HFFc6 (cell line): Measurements from ENCODE around the gene MYRF. TPM values are rescaled to one million over a fixed set of nuclear protein-coding genes. Genes with fewer than 3 reads are reported as not detected.

Source experiments
- DNase-seq: peaks from one replicate; pipeline ENCODE4 v3.0.0-alpha.2; 2018
- H3K27ac Mint-ChIP-seq: 2 replicates; pipeline ENCODE4 v1.8.0; 2020; ENCODE audit warnings: mild to moderate bottlenecking, mixed read lengths
- H3K27me3 Mint-ChIP-seq: 2 replicates; pipeline ENCODE4 v1.8.0; 2021; ENCODE audit warnings: mild to moderate bottlenecking, moderate library complexity, mixed read lengths; ENCODE audit not compliant: insufficient read depth
- H3K36me3 Mint-ChIP-seq: 2 replicates; pipeline ENCODE4 v1.8.0; 2021; ENCODE audit warnings: low read depth, mixed read lengths
- H3K4me1 Mint-ChIP-seq: 2 replicates; pipeline ENCODE4 v1.8.0; 2020; ENCODE audit warnings: low read depth, mixed read lengths
- H3K4me3 Mint-ChIP-seq: 2 replicates; pipeline ENCODE4 v1.8.0; 2020; ENCODE audit warnings: mild to moderate bottlenecking, moderate library complexity, mixed read lengths
- H3K9me3 Mint-ChIP-seq: 2 replicates; pipeline ENCODE4 v1.8.0; 2020; ENCODE audit warnings: mild to moderate bottlenecking, mixed read lengths
- CTCF ChIP-seq: fragments of 200-600 bp; sonication (generic); IDR thresholded peaks from 2 replicates; pipeline ENCODE4 v1.5.0; 2021; ENCODE audit warnings: antibody characterized with exemption, mild to moderate bottlenecking
- total RNA-seq, 6 experiments: library from RNA; stranded (reverse); fragmentation: NEBNext Ultra II Directional; extraction: Animal tissue kit (Norgen Biotek cat#: 25700); gene quantifications; 2 replicates in 1 of 6; 3 replicates in 5 of 6; pipeline ENCODE4 v1.2.3, GENCODE V29; 2021

MYRF gene
- total RNA-seq, 6 experiments from 2014 or later, result 0.24 to 0.67 (median 0.53) TPM

- no peaks in the 10 kb centered on the region for H3K9me3 Mint-ChIP-seq
- H3K27ac Mint-ChIP-seq, result no peak overlapping the region
- no peak for DNase-seq
- TF ChIP-seq CTCF, result no peak
- no peaks in the 10 kb centered on the region for H3K4me1 Mint-ChIP-seq
- no peaks in the 10 kb centered on the region for H3K36me3 Mint-ChIP-seq
- H3K27me3 Mint-ChIP-seq, result no peaks in the 10 kb centered on the region; the same call in none of the 2 replicates
- H3K4me3 Mint-ChIP-seq, result no peak overlapping the region
Observed at GRCh38 chr11:61746442-61747191, 5.8 kb upstream of the MYRF start.

- peak; percentile 41 for DNase-seq
- Mint-ChIP-seq H3K27ac (no peak overlapping the region), H3K4me3 (no peak overlapping the region), H3K9me3 (no peaks in the 10 kb centered on the region), H3K36me3 (no peaks in the 10 kb centered on the region), H3K4me1 (no peaks in the 10 kb centered on the region), H3K27me3 (no peaks in the 10 kb centered on the region; the same call in none of the 2 replicates)
- peak; percentile 93 for TF ChIP-seq CTCF
Observed at GRCh38 chr11:61747192-61747966, 5.1 kb upstream of the MYRF start.

GRCh38 chr11:61747967-61748285 is 4.5 kb upstream of the MYRF start:
- Mint-ChIP-seq H3K4me3 (no peak overlapping the region), H3K27ac (no peak overlapping the region), H3K9me3 (no peaks in the 10 kb centered on the region), H3K27me3 (no peaks in the 10 kb centered on the region; the same call in none of the 2 replicates), H3K4me1 (no peaks in the 10 kb centered on the region), H3K36me3 (no peaks in the 10 kb centered on the region)
- no peak for DNase-seq
- peak; percentile 65 for TF ChIP-seq CTCF

GRCh38 chr11:61749591-61750217 is 2.7 kb upstream of the MYRF start:
- peaks cover 4% of the 10 kb centered on the region for H3K27me3 Mint-ChIP-seq
- no peak for TF ChIP-seq CTCF
- no peaks in the 10 kb centered on the region for H3K36me3 Mint-ChIP-seq
- no peak overlapping the region for H3K4me3 Mint-ChIP-seq
- H3K9me3 Mint-ChIP-seq, result no peaks in the 10 kb centered on the region
- no peak for DNase-seq
- H3K27ac Mint-ChIP-seq, result no peak overlapping the region
- H3K4me1 Mint-ChIP-seq, result no peaks in the 10 kb centered on the region

- Mint-ChIP-seq H3K9me3 (no peaks in the 10 kb centered on the region), H3K27me3 (peaks cover 4% of the 10 kb centered on the region), H3K4me3 (0 out of 2 replicates have a peak overlapping the region, but pooled peaks have one; percentile 0), H3K27ac (no peak overlapping the region), H3K36me3 (no peaks in the 10 kb centered on the region), H3K4me1 (peaks cover 2% of the 10 kb centered on the region)
- no peak for TF ChIP-seq CTCF
- no peak for DNase-seq
Observed at GRCh38 chr11:61750631-61751273, 1.7 kb upstream of the MYRF start.
